Fibroblast of skin of right quadriceps (primary cell): Measurements from ENCODE around the gene TRPM1.

Experiments used
- DNase-seq: peaks from one replicate; pipeline ENCODE4 v3.0.0-alpha.2; 2013

Gene TRPM1

DNA sequence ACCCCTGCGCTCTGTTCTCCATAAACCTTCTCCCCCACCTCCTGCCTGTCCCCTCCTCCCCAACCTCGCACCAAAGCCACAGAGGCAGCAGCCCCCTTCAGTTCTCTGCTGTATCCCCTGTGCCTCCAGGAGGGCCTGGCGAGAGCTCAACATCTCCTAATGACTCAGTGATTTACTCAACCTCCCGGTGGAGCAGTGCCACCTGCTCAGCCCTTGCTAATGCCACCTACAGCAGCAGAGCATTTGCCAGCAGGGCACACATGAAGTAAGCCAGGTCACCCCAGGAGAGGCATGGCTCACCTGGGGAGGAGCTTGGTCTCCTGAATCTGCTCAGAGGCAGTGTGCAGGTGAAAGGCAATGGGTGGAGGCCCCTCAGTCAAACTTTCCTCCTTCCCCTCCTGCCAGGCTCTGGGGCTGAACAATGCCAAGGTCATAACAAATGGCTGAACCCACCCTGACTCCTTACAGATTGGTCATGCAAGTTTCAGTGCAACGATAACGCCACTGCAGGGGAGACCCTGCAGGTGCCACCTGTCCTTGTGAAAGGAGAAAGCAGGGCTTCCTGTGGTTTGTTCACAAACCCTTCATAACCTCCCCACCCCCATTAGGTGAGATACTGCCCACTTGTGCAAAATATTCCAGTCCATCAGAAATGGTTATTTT lies 19.8 kb downstream of the TRPM1 start:
- DNase-seq: no peak

GRCh38 chr15:31081056-31081455 lies 20.5 kb downstream of the TRPM1 start:
- no peak for DNase-seq

- DNase-seq: no peak
These were observed 20.9 kb downstream of the TRPM1 start for GRCh38 chr15:31080591-31081014.

- peak; percentile 91 for DNase-seq
These were observed 22.0 kb downstream of the TRPM1 start for GRCh38 chr15:31079519-31079918.

DNA sequence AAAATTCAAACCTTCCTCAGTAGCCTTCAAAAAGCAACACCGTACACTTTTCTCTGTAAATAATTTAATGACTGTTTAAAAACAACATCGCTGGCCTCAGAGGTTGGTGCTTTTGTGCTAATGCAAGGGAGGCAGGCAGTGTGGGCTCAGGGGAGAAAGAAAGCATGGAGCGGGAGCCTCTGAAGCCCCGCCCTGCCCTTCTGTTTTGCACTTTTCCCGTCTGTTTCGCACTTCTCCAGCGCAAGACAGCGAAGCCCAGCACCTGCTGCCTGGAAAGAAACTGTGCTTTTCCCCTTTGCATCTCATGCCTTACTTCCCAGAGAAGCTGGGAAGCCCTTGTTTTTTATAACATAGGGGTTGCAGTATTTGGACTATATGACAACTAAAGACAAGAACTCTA lies 23.1 kb downstream of the TRPM1 start:
- DNase-seq: no peak

GRCh38 chr15:31077941-31078340 lies 23.6 kb downstream of the TRPM1 start:
- no peak for DNase-seq

GRCh38 chr15:31077181-31077580 lies 24.3 kb downstream of the TRPM1 start:
- DNase-seq: no peak

DNA sequence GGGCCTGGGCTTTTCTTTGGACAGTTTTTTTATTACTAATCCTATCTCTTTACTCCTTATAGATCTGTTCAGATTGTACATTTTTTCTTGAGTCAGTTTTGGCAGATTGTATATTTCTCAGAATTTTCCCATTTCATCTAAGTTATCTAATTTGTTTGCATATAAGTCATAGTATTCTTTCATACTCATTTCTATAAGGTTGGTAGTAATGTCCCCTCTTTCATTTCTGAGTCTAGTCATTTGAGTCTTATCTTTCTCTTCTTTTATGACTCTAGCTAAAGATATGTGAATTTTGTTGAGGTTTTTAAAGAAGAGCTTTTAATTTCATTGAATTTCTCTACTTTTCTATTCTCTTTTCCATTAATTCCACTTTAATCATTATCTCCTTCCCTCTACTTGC lies 27.2 kb downstream of the TRPM1 start:
- DNase-seq: no peak

DNA sequence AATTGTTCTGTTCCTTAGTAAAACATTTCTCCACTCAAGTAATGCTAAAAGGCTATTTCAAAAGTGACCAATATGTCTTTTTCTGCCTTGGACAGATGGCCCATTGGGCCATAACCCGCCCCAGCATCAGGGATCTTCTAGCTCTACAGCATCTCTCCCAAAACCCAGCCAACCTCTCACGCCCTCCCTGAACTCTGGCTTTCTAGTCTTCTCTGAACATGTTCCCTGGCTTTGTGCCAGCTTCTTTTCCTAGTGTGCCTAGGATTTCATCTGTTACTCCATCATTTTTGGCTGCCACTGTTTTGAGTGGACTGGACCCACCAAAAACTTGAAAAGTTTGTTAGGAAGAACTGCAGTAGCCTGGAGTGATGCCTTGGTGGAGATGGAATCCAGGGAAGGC lies 30.7 kb downstream of the TRPM1 start:
- no peak for DNase-seq

DNA sequence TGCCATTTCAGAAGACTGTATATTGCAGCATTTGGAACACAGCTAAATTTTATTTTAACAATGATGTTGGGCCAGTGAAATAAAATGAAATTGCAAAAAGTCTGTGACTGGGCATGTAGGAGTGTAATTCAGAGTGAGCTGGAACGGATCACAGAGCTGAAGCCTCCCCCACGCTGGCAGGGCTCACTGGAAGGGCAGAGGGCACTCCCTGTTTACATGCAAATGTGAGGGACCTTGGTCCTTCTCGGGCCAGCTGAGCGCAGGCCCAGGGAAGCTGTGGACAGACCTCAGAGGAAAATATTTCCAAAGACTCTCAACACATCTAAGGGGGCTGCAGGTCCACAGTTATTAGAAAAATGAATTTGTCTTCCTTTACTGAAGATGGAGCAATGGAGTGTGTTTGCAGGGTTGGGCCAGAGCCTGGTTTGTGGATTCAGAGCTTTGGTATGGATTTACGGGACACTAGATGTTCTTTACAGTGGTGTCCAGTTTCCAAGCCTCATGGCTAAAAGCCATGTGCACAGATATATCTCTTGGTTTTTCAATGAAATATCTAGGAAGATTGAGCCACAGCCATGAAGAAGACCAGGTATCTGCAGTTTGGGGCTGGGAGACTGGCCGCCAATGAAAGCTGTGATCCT lies 32.0 kb downstream of the TRPM1 start:
- DNase-seq: no peak

- DNase-seq: no peak
These were observed 33.5 kb downstream of the TRPM1 start for GRCh38 chr15:31067890-31068603.

DNA sequence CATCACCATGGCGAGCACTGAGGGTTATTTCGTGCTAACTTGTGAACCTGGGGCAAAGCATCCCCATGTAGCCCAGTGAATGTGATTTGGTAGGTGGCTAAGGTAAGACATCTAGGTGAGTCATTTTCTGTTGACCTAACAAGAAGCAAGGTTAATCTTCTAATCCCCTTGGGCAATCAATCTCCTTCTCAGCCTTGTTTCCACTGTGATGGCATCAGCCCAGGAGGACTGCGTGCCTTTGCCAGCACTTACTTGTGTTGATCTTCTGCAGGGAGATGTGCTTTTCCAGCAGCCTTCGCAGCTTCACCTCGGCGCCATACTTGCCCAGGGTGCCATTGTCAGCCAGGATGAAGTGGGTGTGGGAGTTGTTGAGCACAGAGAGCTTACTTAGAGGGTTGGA lies 35.7 kb downstream of the TRPM1 start:
- DNase-seq: no peak

DNA sequence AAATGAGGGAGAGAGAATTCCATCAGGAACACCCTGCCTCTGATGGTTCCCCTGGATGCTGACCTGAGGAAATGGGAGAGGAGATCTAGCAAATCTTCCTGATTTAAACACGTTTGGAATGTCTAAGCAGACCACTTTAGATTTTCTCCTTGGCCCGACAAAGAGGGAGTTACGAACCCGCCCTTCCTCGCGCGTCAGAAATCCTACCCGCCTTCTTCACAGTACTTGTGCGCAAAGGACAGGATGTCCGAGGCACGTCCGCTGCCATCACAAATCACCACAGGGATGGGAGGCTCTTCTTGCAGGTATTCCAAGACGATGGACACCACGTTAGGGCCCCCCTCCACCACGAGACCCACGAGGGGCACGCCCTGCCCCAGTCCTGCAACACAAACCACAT lies 38.6 kb downstream of the TRPM1 start:
- DNase-seq: no peak

- DNase-seq: peak; percentile 87
These were observed 39.1 kb downstream of the TRPM1 start for GRCh38 chr15:31062310-31062847.

DNA sequence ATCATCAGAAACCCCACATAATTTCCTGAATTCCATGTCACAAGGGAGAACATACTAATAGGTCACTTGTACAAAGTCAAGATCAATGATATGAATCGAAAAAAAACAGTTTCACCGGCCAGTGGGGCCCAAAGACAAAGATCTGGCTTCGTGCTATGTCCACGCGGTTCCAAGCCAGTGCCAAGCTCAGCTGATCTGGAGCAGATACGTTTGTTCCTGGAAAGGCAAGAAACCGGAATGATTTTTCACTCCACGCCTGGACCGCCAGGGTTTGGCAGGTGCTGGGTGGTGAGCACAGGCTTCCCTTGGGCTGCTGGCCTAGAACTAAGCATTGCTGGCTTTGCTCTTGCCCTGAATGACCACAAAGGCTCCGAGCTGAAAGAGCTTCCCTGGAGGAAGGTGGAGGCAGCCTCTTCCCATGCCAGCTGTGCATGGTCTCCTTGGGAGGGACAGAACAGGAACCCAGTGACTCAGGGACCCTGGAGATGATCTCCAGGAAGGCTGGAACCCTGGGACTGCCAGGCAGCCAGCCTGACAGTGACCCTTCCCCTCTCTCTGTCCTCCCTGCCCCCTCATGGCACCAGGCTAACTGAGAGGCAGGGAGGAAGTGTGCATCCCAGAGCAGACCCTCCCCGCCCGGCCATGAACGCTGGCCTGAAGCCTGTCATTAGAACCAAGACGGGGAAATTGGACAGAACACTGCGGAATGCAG lies 40.9 kb downstream of the TRPM1 start:
- DNase-seq: no peak

- DNase-seq: no peak
These were observed 43.1 kb downstream of the TRPM1 start for GRCh38 chr15:31058236-31058962.

GRCh38 chr15:31051496-31052080 lies 49.9 kb downstream of the TRPM1 start:
- DNase-seq: no peak

GRCh38 chr15:31050953-31051352 lies 50.6 kb downstream of the TRPM1 start:
- no peak for DNase-seq

DNA sequence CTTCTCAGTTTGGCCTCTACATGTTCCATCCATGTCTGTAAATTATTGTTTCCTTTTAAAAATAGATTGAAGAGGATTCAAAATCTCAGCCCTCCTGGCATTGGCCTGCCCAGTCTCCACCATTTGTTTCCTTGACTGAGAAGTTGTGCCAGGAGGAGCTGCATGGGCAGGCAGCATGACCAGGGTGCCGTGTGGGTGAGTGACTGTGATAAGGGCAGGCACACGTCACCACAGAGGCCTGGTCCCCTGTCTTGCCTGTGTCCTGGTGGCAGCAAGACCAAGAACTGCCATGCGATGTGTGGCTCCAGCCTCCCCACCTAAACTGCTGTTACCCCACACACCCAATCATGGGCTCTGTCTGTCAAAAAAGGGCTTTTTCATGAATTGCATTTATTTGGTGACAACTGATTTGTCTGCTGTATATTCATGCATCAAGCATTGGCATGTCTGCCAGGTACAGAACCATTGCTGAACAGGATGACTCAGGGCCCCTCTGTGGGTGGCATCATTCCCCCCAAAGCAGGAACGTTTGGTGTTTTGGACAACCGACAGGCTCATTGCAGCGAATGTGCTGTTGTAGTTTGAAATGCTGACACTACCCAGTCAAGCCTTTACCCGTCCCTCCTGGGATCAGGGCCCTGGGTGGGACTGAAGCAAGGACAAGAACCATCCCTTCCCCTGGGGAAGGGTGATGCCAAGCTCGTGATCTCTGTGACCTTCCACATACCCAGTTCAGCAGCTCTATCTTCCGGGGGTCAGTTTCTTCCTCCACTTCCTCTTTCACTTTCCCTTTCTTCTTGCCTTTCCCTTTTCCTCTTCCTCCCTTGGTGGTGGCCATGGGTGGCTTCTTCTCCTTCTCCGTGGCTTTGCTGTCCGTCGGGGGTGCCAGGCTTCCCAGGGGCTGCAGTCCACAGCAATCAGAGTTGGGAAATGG lies 51.6 kb downstream of the TRPM1 start:
- no peak for DNase-seq

GRCh38 chr15:31049111-31049510 lies 52.4 kb downstream of the TRPM1 start:
- no peak for DNase-seq

DNA sequence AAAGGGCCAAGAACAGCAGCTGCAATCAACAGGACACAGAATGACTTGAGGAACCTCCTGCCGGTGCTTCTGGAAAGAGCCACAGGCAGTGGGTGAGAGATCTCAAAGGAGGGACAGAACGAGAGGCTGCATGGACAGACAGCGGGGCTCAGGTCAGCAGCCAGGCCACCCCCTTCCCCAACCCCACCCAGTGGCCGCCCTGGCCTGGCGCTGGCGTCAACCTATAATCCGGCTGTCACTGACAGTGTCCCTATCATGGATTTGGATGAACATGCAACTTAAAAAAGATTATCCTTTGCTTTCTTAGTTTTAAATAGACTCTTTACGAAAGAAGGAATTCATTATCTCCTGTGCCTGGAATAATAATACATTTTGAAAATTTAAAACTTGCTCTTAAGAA lies 54.1 kb downstream of the TRPM1 start:
- no peak for DNase-seq
